ENCODE measurements around the gene MYADML2.

DNA sequence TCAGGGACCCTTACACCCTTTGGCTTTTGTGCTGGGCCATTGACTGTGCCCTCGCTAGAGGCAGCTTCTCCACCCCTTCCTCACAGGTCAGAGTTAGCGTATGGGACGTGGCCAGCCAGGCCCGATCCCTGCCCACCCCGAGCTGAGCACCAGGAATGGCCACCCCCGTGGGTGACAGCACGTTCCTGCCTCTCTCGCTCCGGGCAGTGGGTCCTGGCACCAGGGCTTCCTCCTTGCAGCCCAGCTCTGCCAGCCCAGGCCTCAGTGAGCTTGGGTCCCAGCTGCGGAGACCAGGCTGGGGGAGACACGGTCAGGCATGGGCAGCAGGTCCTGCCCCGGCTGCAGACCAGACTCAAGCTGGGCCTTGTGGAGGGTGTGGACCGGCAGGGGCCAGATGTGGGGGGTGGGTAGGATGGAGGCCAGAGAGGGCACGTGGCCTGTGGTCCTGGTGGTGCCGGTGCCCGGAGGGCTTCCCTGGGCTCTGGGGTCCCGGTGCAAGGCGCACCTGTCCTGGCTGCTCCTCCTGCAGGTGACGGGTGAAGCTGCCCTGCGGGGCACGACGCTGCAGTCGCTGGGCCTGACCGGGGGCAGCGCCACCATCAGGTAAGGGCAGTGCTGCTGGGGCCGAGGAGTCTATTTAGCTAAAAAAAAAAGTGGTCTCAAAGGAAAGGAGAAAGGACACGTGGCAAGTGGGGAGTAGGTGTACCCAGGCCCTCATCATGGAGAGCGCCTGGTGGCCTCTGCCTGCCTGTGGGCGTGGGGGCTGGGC is 48.6 kb upstream of the MYADML2 start:
- TF ChIP-seq, protein P1, sequence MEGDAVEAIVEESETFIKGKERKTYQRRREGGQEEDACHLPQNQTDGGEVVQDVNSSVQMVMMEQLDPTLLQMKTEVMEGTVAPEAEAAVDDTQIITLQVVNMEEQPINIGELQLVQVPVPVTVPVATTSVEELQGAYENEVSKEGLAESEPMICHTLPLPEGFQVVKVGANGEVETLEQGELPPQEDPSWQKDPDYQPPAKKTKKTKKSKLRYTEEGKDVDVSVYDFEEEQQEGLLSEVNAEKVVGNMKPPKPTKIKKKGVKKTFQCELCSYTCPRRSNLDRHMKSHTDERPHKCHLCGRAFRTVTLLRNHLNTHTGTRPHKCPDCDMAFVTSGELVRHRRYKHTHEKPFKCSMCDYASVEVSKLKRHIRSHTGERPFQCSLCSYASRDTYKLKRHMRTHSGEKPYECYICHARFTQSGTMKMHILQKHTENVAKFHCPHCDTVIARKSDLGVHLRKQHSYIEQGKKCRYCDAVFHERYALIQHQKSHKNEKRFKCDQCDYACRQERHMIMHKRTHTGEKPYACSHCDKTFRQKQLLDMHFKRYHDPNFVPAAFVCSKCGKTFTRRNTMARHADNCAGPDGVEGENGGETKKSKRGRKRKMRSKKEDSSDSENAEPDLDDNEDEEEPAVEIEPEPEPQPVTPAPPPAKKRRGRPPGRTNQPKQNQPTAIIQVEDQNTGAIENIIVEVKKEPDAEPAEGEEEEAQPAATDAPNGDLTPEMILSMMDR (IDR thresholded peaks at IDR 0.05; ENCODE audit: insufficient read depth, low read length, poor library complexity, severe bottlenecking), result no peak
- no peak for TF ChIP-seq EZH2phosphoT487 (conservative IDR thresholded peaks at IDR 0.05; ENCODE audit: low read length)

All from SU-DHL-6 (cell line).